CD14-positive monocyte (primary cell): ENCODE results near the gene BCAR1. TPM values are rescaled to one million over a fixed set of nuclear protein-coding genes. Genes with fewer than 3 reads are reported as not detected.

Source experiments
- DNase-seq, 3 donors: peaks; one replicate each; pipeline ENCODE4 v3.0.0-alpha.2; 2011 to 2022
- H2AFZ ChIP-seq: 2 replicates; pipeline ENCODE4 v1.6.0; 2012; ENCODE audit warnings: mild to moderate bottlenecking, low read depth, low read length, inconsistent platforms; ENCODE audit not compliant: insufficient read depth, poor library complexity, severe bottlenecking
- H3K27ac ChIP-seq, 2 donors: 1 replicate in 1 of 2; 2 replicates in 1 of 2; pipeline ENCODE4 v1.5.1; 2012 to 2013; ENCODE audit warnings: low read length in 2 of 2, control low read depth in 1 of 2, inconsistent platforms in 1 of 2, low read depth in 1 of 2, mild to moderate bottlenecking in 1 of 2
- H3K27me3 ChIP-seq, 2 donors: one replicate each; pipeline versions ENCODE4 v1.6.0 to v1.6.1; 2011 to 2013; ENCODE audit warnings: low read length in 2 of 2; ENCODE audit not compliant: control insufficient read depth in 2 of 2, insufficient read depth in 2 of 2
- H3K36me3 ChIP-seq, 2 donors: replicated peaks in 1 of 2; 1 replicate in 1 of 2; 2 replicates in 1 of 2; pipeline versions ENCODE4 v1.5.1 to v1.6.1; 2012 to 2013; ENCODE audit warnings: low read length in 2 of 2, control low read depth in 1 of 2, inconsistent platforms in 1 of 2, mild to moderate bottlenecking in 1 of 2; ENCODE audit not compliant: insufficient read depth in 2 of 2, control insufficient read depth in 1 of 2
- H3K4me1 ChIP-seq, 2 donors: 1 replicate in 1 of 2; 2 replicates in 1 of 2; pipeline versions ENCODE4 v1.5.1 to v1.6.1; 2012 to 2013; ENCODE audit warnings: low read length in 2 of 2, control low read depth in 1 of 2, inconsistent platforms in 1 of 2, mild to moderate bottlenecking in 1 of 2, moderate library complexity in 1 of 2; ENCODE audit not compliant: insufficient read depth in 2 of 2, control insufficient read depth in 1 of 2
- H3K4me2 ChIP-seq: replicated peaks from 2 replicates; pipeline ENCODE3; 2012; ENCODE audit warnings: low read length, moderate library complexity, mild to moderate bottlenecking; ENCODE audit not compliant: poor library complexity, severe bottlenecking; ENCODE audit errors: extremely low read depth
- H3K4me3 ChIP-seq, 3 experiments: fragments of 200-600 bp in 1 of 3; sonication (generic) in 1 of 3; replicated peaks in 1 of 3; 1 replicate in 2 of 3; 2 replicates in 1 of 3; pipeline ENCODE4 v1.5.1; 2011 to 2013; ENCODE audit warnings: low read length in 3 of 3, mild to moderate bottlenecking in 3 of 3, control low read depth in 2 of 3, low read depth in 2 of 3, inconsistent platforms in 1 of 3, moderate library complexity in 1 of 3
- H3K79me2 ChIP-seq: 2 replicates; pipeline ENCODE4 v1.6.0; 2012; ENCODE audit warnings: mild to moderate bottlenecking, control low read depth, inconsistent platforms, low read length, moderate library complexity; ENCODE audit not compliant: insufficient read depth
- H3K9ac ChIP-seq: 2 replicates; pipeline ENCODE4 v1.6.0; 2017; ENCODE audit warnings: low read length, mild to moderate bottlenecking; ENCODE audit not compliant: insufficient read depth, poor library complexity, severe bottlenecking
- H3K9me3 ChIP-seq, 2 donors: replicated peaks in 1 of 2; 1 replicate in 1 of 2; 2 replicates in 1 of 2; pipeline versions ENCODE4 v1.5.1 to v1.6.1; 2012 to 2013; ENCODE audit warnings: low read length in 2 of 2, control low read depth in 1 of 2; ENCODE audit not compliant: control insufficient read depth in 1 of 2, insufficient read depth in 1 of 2
- H4K20me1 ChIP-seq: 2 replicates; pipeline ENCODE4 v1.6.0; 2012; ENCODE audit warnings: mild to moderate bottlenecking, low read length, control low read depth, moderate library complexity; ENCODE audit not compliant: insufficient read depth
- H3K27ac Mint-ChIP-seq, 7 donors: one replicate each; pipeline ENCODE4 v1.8.0; 2020; ENCODE audit warnings: mild to moderate bottlenecking in 7 of 7, mixed read lengths in 7 of 7, moderate library complexity in 6 of 7, inconsistent platforms in 2 of 7
- H3K27me3 Mint-ChIP-seq, 3 donors: one replicate each; pipeline ENCODE4 v1.8.0; 2021 to 2022; ENCODE audit warnings: low read depth in 3 of 3, mild to moderate bottlenecking in 3 of 3, mixed read lengths in 3 of 3, moderate library complexity in 3 of 3, inconsistent platforms in 1 of 3
- H3K36me3 Mint-ChIP-seq, 2 donors: one replicate each; pipeline ENCODE4 v1.8.0; 2020; ENCODE audit warnings: mixed read lengths in 2 of 2, inconsistent platforms in 1 of 2, mild to moderate bottlenecking in 1 of 2
- H3K4me1 Mint-ChIP-seq: one replicate; pipeline ENCODE4 v1.8.0; 2020; ENCODE audit warnings: mild to moderate bottlenecking, mixed read lengths
- H3K4me3 Mint-ChIP-seq, 2 donors: one replicate each; pipeline ENCODE4 v1.8.0; 2020; ENCODE audit warnings: mild to moderate bottlenecking in 2 of 2, mixed read lengths in 2 of 2, moderate library complexity in 1 of 2
- H3K9me3 Mint-ChIP-seq, 7 donors: one replicate each; pipeline ENCODE4 v1.8.0; 2020 to 2022; ENCODE audit warnings: mixed read lengths in 7 of 7, mild to moderate bottlenecking in 6 of 7, moderate library complexity in 6 of 7, inconsistent platforms in 2 of 7
- WGBS: methylation state at CpG from one replicate; pipeline ENCODE4 v1.1.5; 2013; ENCODE audit warnings: missing lambda C conversion rate; ENCODE audit not compliant: insufficient coverage; 5-methylcytosine and 5-hydroxymethylcytosine counted together
- intact Hi-C, 2 donors: fragments of 100-400 bp; cut with micrococcal nuclease; formaldehyde crosslinking; loops; one replicate each; pipeline versions ENCODE4 v1.15.0 to v1.15.1; 2023
- polyA plus RNA-seq, 3 donors: library from polyadenylated mRNA; depleted of rRNA in 1 of 3; unstranded in 2 of 3; stranded (reverse) in 1 of 3; fragments of 300-500 nt in 2 of 3; fragments of >200 nt in 1 of 3; fragmentation: Illumina TruSeq in 2 of 3; gene quantifications; 1 replicate in 2 of 3; 2 replicates in 1 of 3; pipeline ENCODE4 v1.2.3, GENCODE V29; 2012 to 2021
- TF ChIP-seq, protein P1 (sequence below): fragments of 200-600 bp; IDR thresholded peaks from one replicate; pipeline ENCODE4 v1.8.0; 2022; ENCODE audit warnings: antibody characterized with exemption, mild to moderate bottlenecking

BCAR1 gene
- polyA plus RNA-seq, 3 donors: not detected

GRCh38 chr16:75250809-75251279 lies 580 bp downstream of the BCAR1 start:
- Histone ChIP-seq H3K4me1 (no peaks in the 10 kb centered on the region), H3K27ac (no peak overlapping the region), H2AFZ (no peak overlapping the region), H3K4me2 (no peak overlapping the region), H3K36me3 (no peaks in the 10 kb centered on the region), H3K4me3 (no peak overlapping the region), H3K79me2 (no peaks in the 10 kb centered on the region), H3K9ac (no peak overlapping the region), H4K20me1 (no peaks in the 10 kb centered on the region), H3K9me3 (peaks cover 0 to 14% of the 10 kb centered on the region in 2 donors), H3K27me3 (peaks cover 11 to 91% of the 10 kb centered on the region in 2 donors)
- TF ChIP-seq, protein P1, sequence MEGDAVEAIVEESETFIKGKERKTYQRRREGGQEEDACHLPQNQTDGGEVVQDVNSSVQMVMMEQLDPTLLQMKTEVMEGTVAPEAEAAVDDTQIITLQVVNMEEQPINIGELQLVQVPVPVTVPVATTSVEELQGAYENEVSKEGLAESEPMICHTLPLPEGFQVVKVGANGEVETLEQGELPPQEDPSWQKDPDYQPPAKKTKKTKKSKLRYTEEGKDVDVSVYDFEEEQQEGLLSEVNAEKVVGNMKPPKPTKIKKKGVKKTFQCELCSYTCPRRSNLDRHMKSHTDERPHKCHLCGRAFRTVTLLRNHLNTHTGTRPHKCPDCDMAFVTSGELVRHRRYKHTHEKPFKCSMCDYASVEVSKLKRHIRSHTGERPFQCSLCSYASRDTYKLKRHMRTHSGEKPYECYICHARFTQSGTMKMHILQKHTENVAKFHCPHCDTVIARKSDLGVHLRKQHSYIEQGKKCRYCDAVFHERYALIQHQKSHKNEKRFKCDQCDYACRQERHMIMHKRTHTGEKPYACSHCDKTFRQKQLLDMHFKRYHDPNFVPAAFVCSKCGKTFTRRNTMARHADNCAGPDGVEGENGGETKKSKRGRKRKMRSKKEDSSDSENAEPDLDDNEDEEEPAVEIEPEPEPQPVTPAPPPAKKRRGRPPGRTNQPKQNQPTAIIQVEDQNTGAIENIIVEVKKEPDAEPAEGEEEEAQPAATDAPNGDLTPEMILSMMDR: no peak
- WGBS: under 1% methylated on average over 59 of the region's 59 CpGs
- intact Hi-C loops: no loop called here
- no peak for DNase-seq
- Mint-ChIP-seq H3K27ac (no peak overlapping the region), H3K36me3 (peaks cover 0 to 1% of the 10 kb centered on the region in 2 donors), H3K27me3 (peaks cover 88 to 99% (median 92%) of the 10 kb centered on the region in 3 donors), H3K4me1 (peaks cover 2% of the 10 kb centered on the region), H3K9me3 (peaks cover 0 to 11% (median 2%) of the 10 kb centered on the region in 7 donors), H3K4me3 (peak overlapping the region in 1 of 2 donors; percentile 80)

GRCh38 chr16:75250089-75250808 lies 1.2 kb downstream of the BCAR1 start:
- H2AFZ ChIP-seq: no peak overlapping the region
- TF ChIP-seq, protein P1: no peak
- no peak overlapping the region for H3K4me3 ChIP-seq
- WGBS: 8% methylated on average over 12 of the region's 29 CpGs
- no peaks in the 10 kb centered on the region for H4K20me1 ChIP-seq
- H3K27me3 ChIP-seq: peaks cover 11 to 93% of the 10 kb centered on the region in 2 donors
- Mint-ChIP-seq H3K36me3 (peaks cover 0 to 1% of the 10 kb centered on the region in 2 donors), H3K27me3 (peaks cover 84 to 98% (median 89%) of the 10 kb centered on the region in 3 donors), H3K4me1 (peaks cover 2% of the 10 kb centered on the region), H3K27ac (peak overlapping the region in 1 of 7 donors; percentile 37), H3K9me3 (peaks cover 0 to 12% (median 2%) of the 10 kb centered on the region in 7 donors), H3K4me3 (peak overlapping the region; percentile 27 to 80)
- H3K9me3 ChIP-seq: peaks cover 0 to 14% of the 10 kb centered on the region in 2 donors
- DNase-seq: no peak
- H3K9ac ChIP-seq: no peak overlapping the region
- peaks cover 1% of the 10 kb centered on the region in 2 donors for H3K4me1 ChIP-seq
- intact Hi-C loops: no loop called here
- H3K4me2 ChIP-seq: no peak overlapping the region
- no peaks in the 10 kb centered on the region for H3K79me2 ChIP-seq
- no peaks in the 10 kb centered on the region for H3K36me3 ChIP-seq
- no peak overlapping the region for H3K27ac ChIP-seq
